H9 (cell line): ENCODE data around the gene RBM4B. TPM values are rescaled to one million over a fixed set of nuclear protein-coding genes. Genes with fewer than 3 reads are reported as not detected.
"Not testable (repeated sequence)": the region's sequence is repeated elsewhere in the genome, so short reads cannot be mapped to it uniquely, and the experiment has no call there.

ENCODE experiments used
- DNase-seq: peaks from one replicate; pipeline ENCODE4 v3.0.0-alpha.2; 2017
- H2AFZ ChIP-seq: one replicate; pipeline ENCODE4 v1.6.1; 2013; ENCODE audit warnings: mild to moderate bottlenecking, low read length, control low read depth, moderate library complexity
- H2AK5ac ChIP-seq: 2 replicates; pipeline ENCODE4 v1.6.1; 2013; ENCODE audit warnings: low read length, control low read depth, mixed read lengths; ENCODE audit not compliant: insufficient read length
- H2BK120ac ChIP-seq: one replicate; pipeline ENCODE4 v1.6.1; 2013; ENCODE audit warnings: low read depth, mild to moderate bottlenecking, low read length, control low read depth, inconsistent platforms; ENCODE audit not compliant: poor library complexity, severe bottlenecking
- H2BK12ac ChIP-seq: 2 replicates; pipeline ENCODE4 v1.6.1; 2013; ENCODE audit warnings: low read length, control low read depth, mixed read lengths, low read depth; ENCODE audit not compliant: insufficient read length
- H2BK15ac ChIP-seq: 2 replicates; pipeline ENCODE4 v1.6.1; 2013; ENCODE audit warnings: low read depth, low read length, control low read depth
- H2BK20ac ChIP-seq: one replicate; pipeline ENCODE4 v1.6.1; 2013; ENCODE audit warnings: low read depth, mild to moderate bottlenecking, low read length, control low read depth, inconsistent platforms; ENCODE audit not compliant: poor library complexity, severe bottlenecking
- H2BK5ac ChIP-seq: 2 replicates; pipeline ENCODE4 v1.6.1; 2013; ENCODE audit warnings: low read length, control low read depth, mixed read lengths; ENCODE audit not compliant: insufficient read length
- H3K14ac ChIP-seq: 2 replicates; pipeline ENCODE4 v1.6.1; 2013; ENCODE audit warnings: low read length, control low read depth; ENCODE audit not compliant: insufficient read depth
- H3K18ac ChIP-seq: 2 replicates; pipeline ENCODE4 v1.6.1; 2013; ENCODE audit warnings: low read depth, mild to moderate bottlenecking, mixed read lengths, low read length, control low read depth; ENCODE audit not compliant: insufficient read length
- H3K23ac ChIP-seq: 2 replicates; pipeline ENCODE4 v1.6.1; 2013; ENCODE audit warnings: low read length, control low read depth, mixed read lengths, low read depth; ENCODE audit not compliant: insufficient read length
- H3K23me2 ChIP-seq: 2 replicates; pipeline ENCODE4 v1.6.1; 2013; ENCODE audit warnings: low read depth, mild to moderate bottlenecking, mixed read lengths, low read length, control low read depth; ENCODE audit not compliant: insufficient read length, poor library complexity, severe bottlenecking
- H3K27ac ChIP-seq: 2 replicates; pipeline ENCODE4 v1.5.1; 2013; ENCODE audit warnings: low read length, control low read depth, mixed read lengths, low read depth; ENCODE audit not compliant: insufficient read length
- H3K27me3 ChIP-seq: 2 replicates; pipeline ENCODE4 v1.6.1; 2013; ENCODE audit warnings: low read length, control low read depth, inconsistent platforms; ENCODE audit not compliant: insufficient read depth
- H3K4ac ChIP-seq: 2 replicates; pipeline ENCODE4 v1.6.1; 2013; ENCODE audit warnings: low read depth, mild to moderate bottlenecking, control low read depth, inconsistent platforms, low read length, moderate library complexity
- H3K4me1 ChIP-seq: 2 replicates; pipeline ENCODE4 v1.6.1; 2013; ENCODE audit warnings: low read length, control low read depth, inconsistent platforms; ENCODE audit not compliant: insufficient read depth
- H3K4me2 ChIP-seq: 2 replicates; pipeline ENCODE4 v1.6.1; 2013; ENCODE audit warnings: low read length, control low read depth, mixed read lengths; ENCODE audit not compliant: insufficient read length, insufficient read depth
- H3K56ac ChIP-seq: 2 replicates; pipeline ENCODE4 v1.6.1; 2013; ENCODE audit warnings: low read depth, mild to moderate bottlenecking, mixed read lengths, low read length, control low read depth; ENCODE audit not compliant: insufficient read length
- H3K79me1 ChIP-seq: 2 replicates; pipeline ENCODE4 v1.6.1; 2013; ENCODE audit warnings: low read depth, mild to moderate bottlenecking, moderate library complexity, low read length, control low read depth, inconsistent platforms; ENCODE audit not compliant: insufficient read depth, poor library complexity, severe bottlenecking
- H3K79me2 ChIP-seq: 2 replicates; pipeline ENCODE4 v1.6.1; 2013; ENCODE audit warnings: low read length, control low read depth, inconsistent platforms; ENCODE audit not compliant: insufficient read depth
- H3K9ac ChIP-seq: 2 replicates; pipeline ENCODE4 v1.6.1; 2013; ENCODE audit warnings: low read length, control low read depth, mixed read lengths; ENCODE audit not compliant: insufficient read length; ENCODE audit errors: extremely low read depth
- H3K9me3 ChIP-seq: one replicate; pipeline ENCODE4 v1.6.1; 2013; ENCODE audit warnings: low read depth, low read length, inconsistent platforms; ENCODE audit not compliant: control insufficient read depth
- H3T11ph ChIP-seq: one replicate; pipeline ENCODE4 v1.6.1; 2013; ENCODE audit warnings: mild to moderate bottlenecking, low read length, control low read depth, inconsistent platforms
- H4K20me1 ChIP-seq: one replicate; pipeline ENCODE4 v1.6.1; 2013; ENCODE audit not compliant: control insufficient read depth, insufficient read length, insufficient read depth
- H4K5ac ChIP-seq: 2 replicates; pipeline ENCODE4 v1.6.1; 2013; ENCODE audit warnings: low read depth, mild to moderate bottlenecking, mixed read lengths, low read length, control low read depth; ENCODE audit not compliant: insufficient read length
- H4K8ac ChIP-seq: replicated peaks from 2 replicates; pipeline ENCODE4 v1.6.1; 2013; ENCODE audit warnings: low read length, control low read depth, mixed read lengths, low read depth; ENCODE audit not compliant: insufficient read length
- H4K91ac ChIP-seq: 2 replicates; pipeline ENCODE4 v1.6.1; 2013; ENCODE audit warnings: low read depth, mild to moderate bottlenecking, moderate library complexity, mixed read lengths, low read length, control low read depth; ENCODE audit not compliant: insufficient read length
- H3K27ac Mint-ChIP-seq, 3 experiments: 2 replicates in 2 of 3; 3 replicates in 1 of 3; pipeline ENCODE4 v1.8.0; 2020 to 2021; ENCODE audit warnings: mixed read lengths in 3 of 3, mild to moderate bottlenecking in 1 of 3, moderate library complexity in 1 of 3
- H3K27me3 Mint-ChIP-seq: 2 replicates; pipeline ENCODE4 v1.8.0; 2021; ENCODE audit warnings: low read depth, mild to moderate bottlenecking, moderate library complexity, mixed read lengths
- H3K36me3 Mint-ChIP-seq, 3 experiments: 2 replicates in 2 of 3; 3 replicates in 1 of 3; pipeline ENCODE4 v1.8.0; 2020 to 2021; ENCODE audit warnings: low read depth in 3 of 3, mixed read lengths in 3 of 3; ENCODE audit not compliant: insufficient read depth in 1 of 3
- H3K4me1 Mint-ChIP-seq, 2 experiments: 2 replicates each; pipeline ENCODE4 v1.8.0; 2020; ENCODE audit warnings: mixed read lengths in 2 of 2
- H3K4me3 Mint-ChIP-seq, 2 experiments: 2 replicates in 1 of 2; 3 replicates in 1 of 2; pipeline ENCODE4 v1.8.0; 2020 to 2021; ENCODE audit warnings: mild to moderate bottlenecking in 2 of 2, mixed read lengths in 2 of 2, moderate library complexity in 1 of 2
- H3K9me3 Mint-ChIP-seq, 2 experiments: 2 replicates in 1 of 2; 3 replicates in 1 of 2; pipeline ENCODE4 v1.8.0; 2020; ENCODE audit warnings: mild to moderate bottlenecking in 2 of 2, mixed read lengths in 2 of 2, moderate library complexity in 1 of 2
- WGBS: extraction: QIAGEN DNeasy Blood & Tissue Kit; methylation state at CpG from one replicate; pipeline ENCODE4 v1.1.7; 2013; ENCODE audit warnings: missing lambda C conversion rate, low lambda C conversion rate, mixed read lengths; ENCODE audit not compliant: insufficient read length; ENCODE audit errors: extremely low coverage; 5-methylcytosine and 5-hydroxymethylcytosine counted together
- total RNA-seq: library from RNA; stranded (reverse); gene quantifications from 2 replicates; pipeline ENCODE4 v1.2.1, GENCODE V29; 2021
- TF ChIP-seq, protein P1 (sequence below): fragments of 200-600 bp; sonication (generic); conservative IDR thresholded peaks from 3 replicates; pipeline ENCODE4 v1.8.0; 2021; ENCODE audit warnings: antibody characterized with exemption, mild to moderate bottlenecking

The RBM4B gene
- total RNA-seq, 1 experiment from 2014 or later = 34.0 TPM

DNA sequence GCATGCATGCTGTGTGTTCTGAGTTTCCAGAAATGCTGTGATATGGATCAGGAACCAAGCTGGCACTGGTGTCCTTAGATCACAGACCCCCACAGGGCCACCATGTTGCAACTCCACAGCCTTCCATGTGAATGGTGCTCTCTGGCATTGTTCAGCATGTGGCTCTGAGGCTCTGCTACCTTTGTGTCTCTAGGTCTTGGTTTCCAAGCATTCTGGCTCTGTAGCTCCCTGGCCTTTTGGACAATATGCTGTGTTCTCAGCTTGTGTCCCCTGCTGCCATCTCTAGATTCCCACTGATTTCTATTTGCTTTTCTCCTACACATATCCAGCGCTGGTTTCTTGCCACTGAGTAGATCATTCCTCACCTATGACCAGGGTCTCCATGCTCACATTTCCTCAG is 47.4 kb upstream of the RBM4B start:
- Histone ChIP-seq H2BK15ac (no peak overlapping the region), H3K4me2 (no peak overlapping the region), H3K23me2 (peaks cover 15% of the 10 kb centered on the region), H4K8ac (no peak overlapping the region), H3K23ac (no peak overlapping the region), H2BK20ac (no peak overlapping the region), H2BK120ac (no peak overlapping the region), H3K79me2 (no peaks in the 10 kb centered on the region), H2BK12ac (no peak overlapping the region), H3K27ac (no peak overlapping the region), H4K20me1 (no peaks in the 10 kb centered on the region), H3T11ph (no peak overlapping the region), H3K4me1 (peaks cover 5% of the 10 kb centered on the region), H2AK5ac (no peak overlapping the region), H4K5ac (no peak overlapping the region), H4K91ac (no peak overlapping the region), H3K18ac (no peak overlapping the region), H2BK5ac (no peak overlapping the region), H2AFZ (no peak overlapping the region), H3K4ac (no peak overlapping the region), H3K27me3 (peaks cover 6% of the 10 kb centered on the region; the same call in 1 of the 2 replicates), H3K9me3 (no peaks in the 10 kb centered on the region), H3K9ac (no peak overlapping the region), H3K79me1 (no peaks in the 10 kb centered on the region), H3K56ac (no peak overlapping the region), H3K14ac (no peak overlapping the region)
- WGBS = no CpG with 5 or more reads among the region's 1 CpG
- TF ChIP-seq, protein P1, sequence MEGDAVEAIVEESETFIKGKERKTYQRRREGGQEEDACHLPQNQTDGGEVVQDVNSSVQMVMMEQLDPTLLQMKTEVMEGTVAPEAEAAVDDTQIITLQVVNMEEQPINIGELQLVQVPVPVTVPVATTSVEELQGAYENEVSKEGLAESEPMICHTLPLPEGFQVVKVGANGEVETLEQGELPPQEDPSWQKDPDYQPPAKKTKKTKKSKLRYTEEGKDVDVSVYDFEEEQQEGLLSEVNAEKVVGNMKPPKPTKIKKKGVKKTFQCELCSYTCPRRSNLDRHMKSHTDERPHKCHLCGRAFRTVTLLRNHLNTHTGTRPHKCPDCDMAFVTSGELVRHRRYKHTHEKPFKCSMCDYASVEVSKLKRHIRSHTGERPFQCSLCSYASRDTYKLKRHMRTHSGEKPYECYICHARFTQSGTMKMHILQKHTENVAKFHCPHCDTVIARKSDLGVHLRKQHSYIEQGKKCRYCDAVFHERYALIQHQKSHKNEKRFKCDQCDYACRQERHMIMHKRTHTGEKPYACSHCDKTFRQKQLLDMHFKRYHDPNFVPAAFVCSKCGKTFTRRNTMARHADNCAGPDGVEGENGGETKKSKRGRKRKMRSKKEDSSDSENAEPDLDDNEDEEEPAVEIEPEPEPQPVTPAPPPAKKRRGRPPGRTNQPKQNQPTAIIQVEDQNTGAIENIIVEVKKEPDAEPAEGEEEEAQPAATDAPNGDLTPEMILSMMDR = no peak
- Mint-ChIP-seq H3K4me3 (no peak overlapping the region), H3K27ac (no peak overlapping the region), H3K9me3 (no peaks in the 10 kb centered on the region; a peak in 1 of 5 replicates), H3K36me3 (peaks cover 3 to 37% (median 36%) of the 10 kb centered on the region in 3 experiments; a peak in 6 of 7 replicates), H3K27me3 (peaks cover 27% of the 10 kb centered on the region), H3K4me1 (peaks cover 62 to 65% of the 10 kb centered on the region in 2 experiments)
- DNase-seq = no peak

DNA sequence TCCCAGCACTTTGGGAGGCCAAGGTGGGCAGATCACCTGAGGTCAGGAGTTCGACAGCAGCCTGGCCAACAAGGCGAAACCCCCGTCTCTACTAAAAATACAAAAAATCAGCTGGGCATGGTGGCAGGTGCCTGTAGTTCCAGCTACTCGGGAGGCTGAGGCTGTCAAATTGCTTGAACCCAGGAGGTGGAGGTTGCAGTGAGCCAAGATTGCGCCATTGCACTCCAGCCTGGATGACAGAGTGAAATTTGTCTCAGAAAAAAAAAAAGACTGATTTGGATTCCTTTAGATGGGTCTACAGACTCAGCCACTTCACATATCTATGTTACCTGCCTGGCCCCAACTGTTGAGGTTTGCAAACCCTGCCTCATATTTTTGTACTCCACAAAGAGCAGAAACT is 46.5 kb upstream of the RBM4B start:
- not testable (repeated sequence) for H3K9me3 ChIP-seq, H3K4me3 Mint-ChIP-seq, H3K79me2 ChIP-seq, H2BK20ac ChIP-seq, H3K27me3 ChIP-seq, H4K91ac ChIP-seq, H3K4me2 ChIP-seq, H2BK12ac ChIP-seq, H3K27ac ChIP-seq, H3K56ac ChIP-seq, H3K14ac ChIP-seq, H3K9ac ChIP-seq, H3K18ac ChIP-seq, H2AK5ac ChIP-seq, H3T11ph ChIP-seq, H4K20me1 ChIP-seq, H4K8ac ChIP-seq, H4K5ac ChIP-seq, H3K4me1 ChIP-seq, H3K79me1 ChIP-seq, H3K4ac ChIP-seq, DNase-seq, H3K9me3 Mint-ChIP-seq, H2BK120ac ChIP-seq, H2BK15ac ChIP-seq, H2BK5ac ChIP-seq, H3K27ac Mint-ChIP-seq, H3K23ac ChIP-seq, H2AFZ ChIP-seq
- Mint-ChIP-seq H3K27me3 (peaks cover 17% of the 10 kb centered on the region), H3K4me1 (peaks cover 68 to 73% of the 10 kb centered on the region in 2 experiments), H3K36me3 (peaks cover 9 to 46% (median 46%) of the 10 kb centered on the region in 3 experiments)
- H3K23me2 ChIP-seq = peaks cover 16% of the 10 kb centered on the region
- no CpG with 5 or more reads among the region's 5 CpGs for WGBS
